ENCODE results near the gene MYPOP. TPM values are rescaled to one million over a fixed set of nuclear protein-coding genes. Genes with fewer than 3 reads are reported as not detected.

MYPOP gene
- total and polyA plus RNA-seq, 10 of the 15 experiments (the other 5 are each of a cell fraction or from before 2014, with no cell fraction given) = 0.47 to 9.4 (median 1.4) TPM

DNA sequence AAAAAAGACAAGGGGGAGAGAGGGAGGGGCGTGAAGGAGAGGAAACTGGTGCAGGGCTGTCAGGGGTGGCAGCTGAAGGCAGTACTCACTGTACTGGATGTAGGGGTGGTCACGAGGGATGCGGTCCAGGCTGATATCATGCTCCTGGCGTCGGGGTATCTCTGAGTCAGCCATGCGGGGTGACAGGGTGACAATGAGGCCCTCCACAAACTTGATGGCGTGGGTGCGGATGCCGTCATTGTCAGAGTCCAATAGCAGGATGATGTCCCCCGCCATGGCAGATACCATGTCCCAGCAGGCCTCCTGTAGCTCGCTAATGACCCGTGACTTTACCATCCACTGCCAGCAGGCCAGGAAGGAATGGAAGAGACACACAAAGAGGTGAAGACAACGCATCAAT lies 54.8 kb downstream of the MYPOP start:
- Histone ChIP-seq H2AFZ (ENCODE audit: control insufficient read depth, low read depth, low read length) (no peak overlapping the region), H4K20me1 (ENCODE audit: control insufficient read depth, insufficient read depth) (no peaks in the 10 kb centered on the region), H3K4me3 (no peak overlapping the region), H3K4me1 (ENCODE audit: control insufficient read depth, insufficient read depth, low read length) (no peaks in the 10 kb centered on the region), H3K9me3 (replicated peaks; ENCODE audit: control insufficient read depth, insufficient read depth, low read length) (no peaks in the 10 kb centered on the region), H3K4me2 (ENCODE audit: control insufficient read depth, insufficient read depth) (no peak overlapping the region), H3K79me2 (ENCODE audit: control insufficient read depth, insufficient read depth, low read length) (no peaks in the 10 kb centered on the region), H3K27ac (ENCODE audit: control insufficient read depth, insufficient read depth) (no peak overlapping the region), H3K27me3 (replicated peaks in 1 of 2; ENCODE audit: control insufficient read depth in 2 of 2, insufficient read depth in 2 of 2, low read length in 1 of 2) (no peaks in the 10 kb centered on the region), H3K9ac (ENCODE audit: control insufficient read depth, insufficient read depth, low read length) (no peak overlapping the region), H3K36me3 (ENCODE audit: control insufficient read depth in 2 of 2, insufficient read depth in 2 of 2, low read length in 1 of 2) (peaks cover 30 to 34% of the 10 kb centered on the region in 2 experiments; a peak in 3 of 4 replicates)
- RAD21 ChIA-PET (ENCODE audit: unreplicated experiment) = no interaction called here
- FAIRE-seq = no peak
- DNase-seq (ENCODE audit: low read depth, low spot score) = no peak
- in situ Hi-C loops (cut with MboI) (no loop called here), intact Hi-C loops (cut with micrococcal nuclease; ENCODE audit: unreplicated experiment) (no loop called here)
- WGBS (ENCODE audit: insufficient coverage, insufficient replicate concordance, low lambda C conversion rate, missing lambda C conversion rate) = 99% methylated on average over 13 of the region's 13 CpGs
- ATAC-seq = no peak
- POLR2A ChIA-PET = interaction anchor here (0.6 kb wide), 1 partner anchor 30 kb away, joined by 3 read pairs; no protein-coding TSS in a partner anchor
- no peak for TF ChIP-seq CEBPB (IDR thresholded peaks at IDR 0.05; ENCODE audit: borderline replicate concordance in 1 of 2, low read depth in 2 of 2, low read length in 2 of 2)
- CTCF ChIA-PET = interaction anchor here (1.0 kb wide), 1 partner anchor 147 kb away, joined by 3 read pairs; the partner anchor contains the start of gene CCDC61
- no TSS peak for BruUV-seq (replicated peaks)
- SMC1A ChIA-PET (ENCODE audit: uncharacterized antibody, unreplicated experiment) = no interaction called here

DNA sequence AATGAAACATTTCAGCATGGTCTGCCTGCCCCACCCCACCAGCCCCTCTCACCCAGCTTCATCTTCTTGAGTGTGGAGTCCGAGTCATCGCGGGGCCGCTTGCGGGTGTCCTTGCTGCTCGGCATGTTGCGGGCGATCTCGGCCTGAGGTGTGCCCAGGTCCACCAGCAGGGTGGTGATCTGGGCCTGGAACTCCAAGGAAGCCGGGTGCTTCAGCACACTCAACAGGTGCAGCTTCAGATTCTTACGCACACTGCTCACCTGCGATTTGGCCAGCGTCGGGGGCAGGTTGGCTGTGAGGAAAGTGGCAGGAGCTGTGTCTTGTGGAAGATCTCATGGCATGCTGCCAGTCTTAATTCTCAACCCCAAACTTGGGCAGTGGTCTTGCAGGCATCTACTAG lies 60.2 kb downstream of the MYPOP start:
- no peaks in the 10 kb centered on the region for H3K79me2 ChIP-seq (ENCODE audit: control insufficient read depth, insufficient read depth, low read length)
- no peak overlapping the region for H3K4me2 ChIP-seq (ENCODE audit: control insufficient read depth, insufficient read depth)
- H3K27me3 ChIP-seq (replicated peaks in 1 of 2; ENCODE audit: control insufficient read depth in 2 of 2, insufficient read depth in 2 of 2, low read length in 1 of 2) = no peaks in the 10 kb centered on the region
- H3K4me3 ChIP-seq = no peak overlapping the region
- no peak for FAIRE-seq
- no peak overlapping the region for H2AFZ ChIP-seq (ENCODE audit: control insufficient read depth, low read depth, low read length)
- no peak for ATAC-seq
- BruUV-seq (replicated peaks) = no TSS peak
- H3K4me1 ChIP-seq (ENCODE audit: control insufficient read depth, insufficient read depth, low read length) = no peaks in the 10 kb centered on the region
- in situ Hi-C loops (cut with MboI) (no loop called here), intact Hi-C loops (cut with micrococcal nuclease; ENCODE audit: unreplicated experiment) (no loop called here)
- peaks cover 22 to 31% of the 10 kb centered on the region in 2 experiments for H3K36me3 ChIP-seq (ENCODE audit: control insufficient read depth in 2 of 2, insufficient read depth in 2 of 2, low read length in 1 of 2)
- POLR2A ChIA-PET = no interaction called here
- CTCF ChIA-PET = no interaction called here
- H3K9me3 ChIP-seq (replicated peaks; ENCODE audit: control insufficient read depth, insufficient read depth, low read length) = no peaks in the 10 kb centered on the region; the same call in 2 of the 3 replicates
- no peak for DNase-seq (ENCODE audit: low read depth, low spot score)
- no peak overlapping the region for H3K9ac ChIP-seq (ENCODE audit: control insufficient read depth, insufficient read depth, low read length)
- WGBS (ENCODE audit: insufficient coverage, insufficient replicate concordance, low lambda C conversion rate, missing lambda C conversion rate) = 99% methylated on average over 14 of the region's 14 CpGs
- RAD21 ChIA-PET (ENCODE audit: unreplicated experiment) = no interaction called here
- H4K20me1 ChIP-seq (ENCODE audit: control insufficient read depth, insufficient read depth) = no peaks in the 10 kb centered on the region
- SMC1A ChIA-PET (ENCODE audit: uncharacterized antibody, unreplicated experiment) = no interaction called here
- no peak overlapping the region for H3K27ac ChIP-seq (ENCODE audit: control insufficient read depth, insufficient read depth)
- TF ChIP-seq CBX3 (IDR thresholded peaks at IDR 0.05; ENCODE audit: borderline replicate concordance, low read depth) (no peak), ASH2L (IDR thresholded peaks at IDR 0.05; ENCODE audit: borderline replicate concordance, low read depth) (no peak), ZNF207 (IDR thresholded peaks at IDR 0.05; ENCODE audit: borderline replicate concordance) (no peak), ATF3 (IDR thresholded peaks at IDR 0.05; ENCODE audit: borderline replicate concordance, extremely low read depth, low read depth, low read length) (no peak), NFXL1 (IDR thresholded peaks at IDR 0.05; ENCODE audit: borderline replicate concordance) (no peak), ZNF622 (IDR thresholded peaks at IDR 0.05) (no peak), JUND (IDR thresholded peaks at IDR 0.05; ENCODE audit: low read depth, low read length) (no peak)
- TF ChIP-seq, protein P1, sequence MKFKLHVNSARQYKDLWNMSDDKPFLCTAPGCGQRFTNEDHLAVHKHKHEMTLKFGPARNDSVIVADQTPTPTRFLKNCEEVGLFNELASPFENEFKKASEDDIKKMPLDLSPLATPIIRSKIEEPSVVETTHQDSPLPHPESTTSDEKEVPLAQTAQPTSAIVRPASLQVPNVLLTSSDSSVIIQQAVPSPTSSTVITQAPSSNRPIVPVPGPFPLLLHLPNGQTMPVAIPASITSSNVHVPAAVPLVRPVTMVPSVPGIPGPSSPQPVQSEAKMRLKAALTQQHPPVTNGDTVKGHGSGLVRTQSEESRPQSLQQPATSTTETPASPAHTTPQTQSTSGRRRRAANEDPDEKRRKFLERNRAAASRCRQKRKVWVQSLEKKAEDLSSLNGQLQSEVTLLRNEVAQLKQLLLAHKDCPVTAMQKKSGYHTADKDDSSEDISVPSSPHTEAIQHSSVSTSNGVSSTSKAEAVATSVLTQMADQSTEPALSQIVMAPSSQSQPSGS (IDR thresholded peaks at IDR 0.05; ENCODE audit: low read length) = no peak
- TF ChIP-seq, protein P2, sequence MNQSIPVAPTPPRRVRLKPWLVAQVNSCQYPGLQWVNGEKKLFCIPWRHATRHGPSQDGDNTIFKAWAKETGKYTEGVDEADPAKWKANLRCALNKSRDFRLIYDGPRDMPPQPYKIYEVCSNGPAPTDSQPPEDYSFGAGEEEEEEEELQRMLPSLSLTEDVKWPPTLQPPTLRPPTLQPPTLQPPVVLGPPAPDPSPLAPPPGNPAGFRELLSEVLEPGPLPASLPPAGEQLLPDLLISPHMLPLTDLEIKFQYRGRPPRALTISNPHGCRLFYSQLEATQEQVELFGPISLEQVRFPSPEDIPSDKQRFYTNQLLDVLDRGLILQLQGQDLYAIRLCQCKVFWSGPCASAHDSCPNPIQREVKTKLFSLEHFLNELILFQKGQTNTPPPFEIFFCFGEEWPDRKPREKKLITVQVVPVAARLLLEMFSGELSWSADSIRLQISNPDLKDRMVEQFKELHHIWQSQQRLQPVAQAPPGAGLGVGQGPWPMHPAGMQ (IDR thresholded peaks at IDR 0.05; ENCODE audit: borderline replicate concordance) = no peak
- TF ChIP-seq, protein P3, sequence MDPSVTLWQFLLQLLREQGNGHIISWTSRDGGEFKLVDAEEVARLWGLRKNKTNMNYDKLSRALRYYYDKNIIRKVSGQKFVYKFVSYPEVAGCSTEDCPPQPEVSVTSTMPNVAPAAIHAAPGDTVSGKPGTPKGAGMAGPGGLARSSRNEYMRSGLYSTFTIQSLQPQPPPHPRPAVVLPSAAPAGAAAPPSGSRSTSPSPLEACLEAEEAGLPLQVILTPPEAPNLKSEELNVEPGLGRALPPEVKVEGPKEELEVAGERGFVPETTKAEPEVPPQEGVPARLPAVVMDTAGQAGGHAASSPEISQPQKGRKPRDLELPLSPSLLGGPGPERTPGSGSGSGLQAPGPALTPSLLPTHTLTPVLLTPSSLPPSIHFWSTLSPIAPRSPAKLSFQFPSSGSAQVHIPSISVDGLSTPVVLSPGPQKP (IDR thresholded peaks at IDR 0.05; ENCODE audit: low read depth, low read length) = no peak

Measured in GM12878 (cell line).